GM10248 (cell line): ENCODE data around the gene ATP5MG.

Source experiments
- CTCF ChIA-PET: fragments of 300-600 bp; sonication (Branson Sonifier 250); formaldehyde crosslinking; extraction: SDS; loops from one replicate; lab custom pipeline; 2021; ENCODE audit warnings: antibody characterized with exemption; lab: Yijun Ruan, JAX
- POLR2A ChIA-PET: fragments of 350-650 bp; sonication (Branson Sonifier 250); formaldehyde crosslinking; extraction: SDS; loops from one replicate; lab custom pipeline; 2020; ENCODE audit warnings: antibody characterized with exemption; lab: Yijun Ruan, JAX
- DNase-seq: peaks from one replicate; pipeline ENCODE4 v3.0.0; 2012; ENCODE audit errors: extremely low spot score
- TF ChIP-seq, protein P1 (sequence below): IDR thresholded peaks from 2 replicates; pipeline ENCODE4 v1.5.1; 2012; ENCODE audit warnings: mild to moderate bottlenecking, low read depth; ENCODE audit errors: extremely low read depth, missing control alignments, control extremely low read depth

ATP5MG gene

GRCh38 chr11:118366287-118366686 lies 35.1 kb upstream of the ATP5MG start:
- ChIA-PET POLR2A (no interaction called here), CTCF (interaction anchor here (0.6 to 8.3 kb wide), 8 partner anchors 11 to 1955 kb away, joined by 3 to 44 read pairs (median 4); no protein-coding TSS in a partner anchor)
- TF ChIP-seq, protein P1, sequence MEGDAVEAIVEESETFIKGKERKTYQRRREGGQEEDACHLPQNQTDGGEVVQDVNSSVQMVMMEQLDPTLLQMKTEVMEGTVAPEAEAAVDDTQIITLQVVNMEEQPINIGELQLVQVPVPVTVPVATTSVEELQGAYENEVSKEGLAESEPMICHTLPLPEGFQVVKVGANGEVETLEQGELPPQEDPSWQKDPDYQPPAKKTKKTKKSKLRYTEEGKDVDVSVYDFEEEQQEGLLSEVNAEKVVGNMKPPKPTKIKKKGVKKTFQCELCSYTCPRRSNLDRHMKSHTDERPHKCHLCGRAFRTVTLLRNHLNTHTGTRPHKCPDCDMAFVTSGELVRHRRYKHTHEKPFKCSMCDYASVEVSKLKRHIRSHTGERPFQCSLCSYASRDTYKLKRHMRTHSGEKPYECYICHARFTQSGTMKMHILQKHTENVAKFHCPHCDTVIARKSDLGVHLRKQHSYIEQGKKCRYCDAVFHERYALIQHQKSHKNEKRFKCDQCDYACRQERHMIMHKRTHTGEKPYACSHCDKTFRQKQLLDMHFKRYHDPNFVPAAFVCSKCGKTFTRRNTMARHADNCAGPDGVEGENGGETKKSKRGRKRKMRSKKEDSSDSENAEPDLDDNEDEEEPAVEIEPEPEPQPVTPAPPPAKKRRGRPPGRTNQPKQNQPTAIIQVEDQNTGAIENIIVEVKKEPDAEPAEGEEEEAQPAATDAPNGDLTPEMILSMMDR, result no peak
- DNase-seq, result no peak

GRCh38 chr11:118370774-118371173 lies 30.6 kb upstream of the ATP5MG start:
- TF ChIP-seq, protein P1, result no peak
- ChIA-PET POLR2A (no interaction called here), CTCF (no interaction called here)
- no peak for DNase-seq

- no peak for DNase-seq
- TF ChIP-seq, protein P1, result no peak
- CTCF ChIA-PET, result interaction anchor here (0.9 to 1.8 kb wide), 6 partner anchors 8 to 36 kb away, joined by 3 to 6 read pairs (median 4); no protein-coding TSS in a partner anchor
- POLR2A ChIA-PET, result interaction anchor here (0.6 to 1.0 kb wide), 2 partner anchors 9 to 10 kb away, joined by 3 read pairs; no protein-coding TSS in a partner anchor
Observed at GRCh38 chr11:118373263-118373662, 28.1 kb upstream of the ATP5MG start.

- DNase-seq, result no peak
- TF ChIP-seq, protein P1, result no peak
- CTCF ChIA-PET, result interaction anchor here (1.1 to 1.8 kb wide), 5 partner anchors 10 to 35 kb away, joined by 3 to 6 read pairs (median 4); no protein-coding TSS in a partner anchor
- POLR2A ChIA-PET, result no interaction called here
Observed at GRCh38 chr11:118373871-118374270, 27.5 kb upstream of the ATP5MG start.

DNA sequence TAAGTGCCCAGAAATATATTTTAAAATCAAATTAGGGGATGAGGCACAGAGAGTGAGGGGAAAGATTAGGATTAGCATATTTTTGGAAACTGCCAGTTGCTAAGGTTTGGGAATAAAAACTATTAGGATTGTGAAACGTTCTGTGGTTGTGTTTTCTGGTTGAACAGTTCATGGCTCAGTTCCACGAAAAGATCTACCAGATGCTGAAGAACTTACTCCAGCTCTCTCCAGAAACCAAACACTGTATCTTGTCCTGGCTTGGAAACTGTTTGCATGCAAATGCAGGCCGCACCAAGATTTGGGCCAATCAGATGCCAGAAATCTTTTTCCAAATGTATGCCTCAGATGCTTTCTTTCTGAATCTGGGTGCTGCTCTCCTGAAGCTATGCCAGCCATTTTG lies 26.7 kb upstream of the ATP5MG start:
- DNase-seq, result no peak
- POLR2A ChIA-PET, result no interaction called here
- CTCF ChIA-PET, result interaction anchor here (1.8 to 6.0 kb wide), 2 partner anchors 10 to 11 kb away, joined by 9 to 44 read pairs; no protein-coding TSS in a partner anchor
- TF ChIP-seq, protein P1, result no peak

DNA sequence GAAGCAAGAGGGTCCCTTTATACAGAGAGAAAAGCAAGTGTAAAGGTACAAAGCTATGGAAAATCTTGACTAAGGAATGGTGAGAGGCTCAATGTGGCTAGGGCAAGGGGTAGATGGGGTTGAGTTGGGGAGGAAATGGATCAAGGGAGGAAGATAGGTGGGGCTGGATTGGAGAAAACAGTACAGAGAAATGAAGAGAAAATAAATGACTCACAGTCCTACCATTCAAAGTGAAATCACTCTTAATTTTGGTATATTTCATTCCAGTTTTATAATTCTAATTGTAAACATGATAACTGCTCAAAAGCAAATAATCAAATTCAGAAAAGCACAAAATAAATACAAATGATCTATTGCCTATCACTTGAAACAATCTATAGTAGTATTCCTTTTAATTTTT lies 25.4 kb upstream of the ATP5MG start:
- ChIA-PET CTCF (interaction anchor here (1.2 to 6.0 kb wide), 3 partner anchors 10 to 204 kb away, joined by 3 to 44 read pairs (median 9); no protein-coding TSS in a partner anchor), POLR2A (interaction anchor here (0.7 kb wide), 1 partner anchor 13 kb away, joined by 4 read pairs; no protein-coding TSS in a partner anchor)
- TF ChIP-seq, protein P1, result no peak
- no peak for DNase-seq
